ENCODE data around the gene ZNF469. TPM values are rescaled to one million over a fixed set of nuclear protein-coding genes. Genes with fewer than 3 reads are reported as not detected.

The ZNF469 gene
- polyA plus RNA-seq, 1 donor from 2014 or later: not detected

GRCh38 chr16:88357317-88358022 lies 25.3 kb upstream of the ZNF469 start:
- Histone ChIP-seq H3K9me2 (ENCODE audit: insufficient read depth, low read length) (no peaks in the 10 kb centered on the region), H3K27ac (ENCODE audit: low read length) (no peak overlapping the region)

DNA sequence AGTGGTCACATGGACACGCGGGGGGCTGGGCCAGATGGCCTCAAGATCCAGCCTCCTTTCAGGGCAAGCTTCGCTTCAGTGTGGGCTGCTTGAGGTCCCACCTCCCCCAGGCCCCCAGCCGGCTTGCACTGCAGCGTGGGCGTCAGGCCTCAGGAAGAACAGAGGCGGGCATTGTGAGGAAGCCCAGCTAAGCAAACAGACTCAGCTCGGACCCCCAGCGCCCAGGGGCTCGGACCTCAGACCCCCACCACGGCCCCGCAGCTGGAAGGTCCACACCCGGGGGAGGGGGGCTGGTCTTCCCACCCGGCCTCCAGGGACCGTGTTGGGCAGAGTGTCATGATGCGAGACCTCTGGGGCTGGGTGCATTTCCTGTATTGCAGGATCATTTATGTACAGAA lies 24.7 kb upstream of the ZNF469 start:
- no peaks in the 10 kb centered on the region for H3K79me2 ChIP-seq (replicated peaks; ENCODE audit: insufficient read depth, low read length)
- no peak overlapping the region for H3K9ac ChIP-seq (ENCODE audit: low read length)
- H3K27me3 ChIP-seq (ENCODE audit: insufficient read depth, low read depth, low read length): no peaks in the 10 kb centered on the region
- H3K4me3 ChIP-seq (ENCODE audit: low read length): no peak overlapping the region
- no peaks in the 10 kb centered on the region for H4K20me1 ChIP-seq (ENCODE audit: insufficient read depth)
- no peaks in the 10 kb centered on the region for H3K36me3 ChIP-seq (ENCODE audit: insufficient read depth, low read length)
- no peak overlapping the region for H3K27ac ChIP-seq (ENCODE audit: low read length)
- no peak overlapping the region for H2AFZ ChIP-seq (ENCODE audit: low read depth, low read length)
- H3K9me2 ChIP-seq (ENCODE audit: insufficient read depth, low read length): no peaks in the 10 kb centered on the region
- no peak overlapping the region for H3K4me2 ChIP-seq (ENCODE audit: low read length)
- H3K9me3 ChIP-seq (ENCODE audit: low read length): no peaks in the 10 kb centered on the region
- no peaks in the 10 kb centered on the region for H3F3A ChIP-seq (ENCODE audit: insufficient read depth, low read length, poor library complexity, severe bottlenecking)
- TF ChIP-seq CTCF (IDR thresholded peaks at IDR 0.05; ENCODE audit: poor library complexity, severe bottlenecking) (no peak), POLR2AphosphoS5 (IDR thresholded peaks at IDR 0.05) (no peak), TAF1 (IDR thresholded peaks at IDR 0.05; ENCODE audit: low read depth) (no peak), EP300 (conservative IDR thresholded peaks at IDR 0.05; ENCODE audit: poor library complexity, severe bottlenecking) (no peak), RAD21 (conservative IDR thresholded peaks at IDR 0.05) (no peak), MXI1 (conservative IDR thresholded peaks at IDR 0.05; ENCODE audit: poor library complexity, severe bottlenecking) (no peak), SMC3 (conservative IDR thresholded peaks at IDR 0.05; ENCODE audit: poor library complexity) (no peak)
- TF ChIP-seq, protein P1, sequence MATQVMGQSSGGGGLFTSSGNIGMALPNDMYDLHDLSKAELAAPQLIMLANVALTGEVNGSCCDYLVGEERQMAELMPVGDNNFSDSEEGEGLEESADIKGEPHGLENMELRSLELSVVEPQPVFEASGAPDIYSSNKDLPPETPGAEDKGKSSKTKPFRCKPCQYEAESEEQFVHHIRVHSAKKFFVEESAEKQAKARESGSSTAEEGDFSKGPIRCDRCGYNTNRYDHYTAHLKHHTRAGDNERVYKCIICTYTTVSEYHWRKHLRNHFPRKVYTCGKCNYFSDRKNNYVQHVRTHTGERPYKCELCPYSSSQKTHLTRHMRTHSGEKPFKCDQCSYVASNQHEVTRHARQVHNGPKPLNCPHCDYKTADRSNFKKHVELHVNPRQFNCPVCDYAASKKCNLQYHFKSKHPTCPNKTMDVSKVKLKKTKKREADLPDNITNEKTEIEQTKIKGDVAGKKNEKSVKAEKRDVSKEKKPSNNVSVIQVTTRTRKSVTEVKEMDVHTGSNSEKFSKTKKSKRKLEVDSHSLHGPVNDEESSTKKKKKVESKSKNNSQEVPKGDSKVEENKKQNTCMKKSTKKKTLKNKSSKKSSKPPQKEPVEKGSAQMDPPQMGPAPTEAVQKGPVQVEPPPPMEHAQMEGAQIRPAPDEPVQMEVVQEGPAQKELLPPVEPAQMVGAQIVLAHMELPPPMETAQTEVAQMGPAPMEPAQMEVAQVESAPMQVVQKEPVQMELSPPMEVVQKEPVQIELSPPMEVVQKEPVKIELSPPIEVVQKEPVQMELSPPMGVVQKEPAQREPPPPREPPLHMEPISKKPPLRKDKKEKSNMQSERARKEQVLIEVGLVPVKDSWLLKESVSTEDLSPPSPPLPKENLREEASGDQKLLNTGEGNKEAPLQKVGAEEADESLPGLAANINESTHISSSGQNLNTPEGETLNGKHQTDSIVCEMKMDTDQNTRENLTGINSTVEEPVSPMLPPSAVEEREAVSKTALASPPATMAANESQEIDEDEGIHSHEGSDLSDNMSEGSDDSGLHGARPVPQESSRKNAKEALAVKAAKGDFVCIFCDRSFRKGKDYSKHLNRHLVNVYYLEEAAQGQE (IDR thresholded peaks at IDR 0.05; ENCODE audit: borderline replicate concordance): no peak

More at GRCh38 chr16:88357317-88358022, 25.3 kb upstream of the ZNF469 start:
- Histone ChIP-seq H3K4me2 (ENCODE audit: low read length) (no peak overlapping the region), H3K36me3 (ENCODE audit: insufficient read depth, low read length) (no peaks in the 10 kb centered on the region), H3K79me2 (replicated peaks; ENCODE audit: insufficient read depth, low read length) (no peaks in the 10 kb centered on the region), H3K27me3 (ENCODE audit: insufficient read depth, low read depth, low read length) (no peaks in the 10 kb centered on the region), H4K20me1 (ENCODE audit: insufficient read depth) (no peaks in the 10 kb centered on the region), H3F3A (ENCODE audit: insufficient read depth, low read length, poor library complexity, severe bottlenecking) (no peaks in the 10 kb centered on the region), H2AFZ (ENCODE audit: low read depth, low read length) (no peak overlapping the region), H3K9ac (ENCODE audit: low read length) (no peak overlapping the region), H3K9me3 (ENCODE audit: low read length) (no peaks in the 10 kb centered on the region), H3K4me3 (ENCODE audit: low read length) (no peak overlapping the region)
- TF ChIP-seq TAF1 (IDR thresholded peaks at IDR 0.05; ENCODE audit: low read depth) (no peak), MXI1 (conservative IDR thresholded peaks at IDR 0.05; ENCODE audit: poor library complexity, severe bottlenecking) (no peak), EZH2 (IDR thresholded peaks at IDR 0.05; ENCODE audit: borderline replicate concordance, insufficient read depth, low read length, poor library complexity, severe bottlenecking) (no peak), RAD21 (conservative IDR thresholded peaks at IDR 0.05) (no peak), EP300 (conservative IDR thresholded peaks at IDR 0.05; ENCODE audit: poor library complexity, severe bottlenecking) (no peak), SMC3 (conservative IDR thresholded peaks at IDR 0.05; ENCODE audit: poor library complexity) (no peak), CTCF (IDR thresholded peaks at IDR 0.05; ENCODE audit: poor library complexity, severe bottlenecking) (no peak)
- TF ChIP-seq, protein P1 (IDR thresholded peaks at IDR 0.05; ENCODE audit: borderline replicate concordance): no peak

Measured in neural cell (in vitro differentiated cells).